ENCODE measurements around the gene PPP3CB. TPM values are rescaled to one million over a fixed set of nuclear protein-coding genes. Genes with fewer than 3 reads are reported as not detected.

The PPP3CB gene
- total RNA-seq, 6 donors from 2014 or later, result 24.3 to 42.4 (median 32.9) TPM

DNA sequence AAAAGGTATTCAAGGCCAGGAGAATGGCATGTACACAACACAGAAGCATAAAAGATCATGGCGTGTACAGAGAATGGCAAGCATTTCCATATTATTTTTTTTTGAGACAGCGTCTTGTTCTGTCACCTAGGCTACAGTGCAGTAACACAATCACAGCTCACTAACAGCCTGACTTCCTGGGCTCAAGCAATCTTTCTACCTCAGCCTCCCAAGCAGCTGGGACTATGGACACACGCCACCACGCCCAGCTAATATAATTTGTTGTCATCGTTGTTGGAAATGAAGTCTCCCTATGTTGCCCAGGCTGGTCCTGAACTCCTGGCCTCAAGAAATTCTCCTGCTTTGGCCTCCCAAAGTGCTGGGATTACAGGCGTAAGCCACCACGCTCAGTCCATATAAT, 109.2 kb downstream of the PPP3CB start:
- Histone ChIP-seq H3K27me3 (no peaks in the 10 kb centered on the region), H3K27ac (no peak overlapping the region), H3K36me3 (peaks cover 41 to 92% (median 63%) of the 10 kb centered on the region in 4 donors), H3K4me1 (no peaks in the 10 kb centered on the region), H3K4me3 (no peak overlapping the region), H3K9me3 (no peaks in the 10 kb centered on the region)
- 99% methylated on average over 7 of the region's 7 CpGs for WGBS, 2 donors
- TF ChIP-seq POLR2A (IDR thresholded peaks at IDR 0.05) (no peak), EP300 (IDR thresholded peaks at IDR 0.05) (no peak), POLR2AphosphoS5 (IDR thresholded peaks at IDR 0.05) (no peak)
- TF ChIP-seq, protein P1, sequence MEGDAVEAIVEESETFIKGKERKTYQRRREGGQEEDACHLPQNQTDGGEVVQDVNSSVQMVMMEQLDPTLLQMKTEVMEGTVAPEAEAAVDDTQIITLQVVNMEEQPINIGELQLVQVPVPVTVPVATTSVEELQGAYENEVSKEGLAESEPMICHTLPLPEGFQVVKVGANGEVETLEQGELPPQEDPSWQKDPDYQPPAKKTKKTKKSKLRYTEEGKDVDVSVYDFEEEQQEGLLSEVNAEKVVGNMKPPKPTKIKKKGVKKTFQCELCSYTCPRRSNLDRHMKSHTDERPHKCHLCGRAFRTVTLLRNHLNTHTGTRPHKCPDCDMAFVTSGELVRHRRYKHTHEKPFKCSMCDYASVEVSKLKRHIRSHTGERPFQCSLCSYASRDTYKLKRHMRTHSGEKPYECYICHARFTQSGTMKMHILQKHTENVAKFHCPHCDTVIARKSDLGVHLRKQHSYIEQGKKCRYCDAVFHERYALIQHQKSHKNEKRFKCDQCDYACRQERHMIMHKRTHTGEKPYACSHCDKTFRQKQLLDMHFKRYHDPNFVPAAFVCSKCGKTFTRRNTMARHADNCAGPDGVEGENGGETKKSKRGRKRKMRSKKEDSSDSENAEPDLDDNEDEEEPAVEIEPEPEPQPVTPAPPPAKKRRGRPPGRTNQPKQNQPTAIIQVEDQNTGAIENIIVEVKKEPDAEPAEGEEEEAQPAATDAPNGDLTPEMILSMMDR (IDR thresholded peaks at IDR 0.05), result no peak
- DNase-seq (no peak), ATAC-seq (ENCODE audit: low FRiP score in 2 of 2) (no peak)

Small RNA genes within 50 kb of the gene (small RNA-seq; reads per million reads assigned to genes)
- 0 reads per million in 4 donors for gene RNU6-883P

Other genes starting within 250 kb of the PPP3CB start
- gene DNAJC9, start 248.8 kb downstream of the PPP3CB start, total RNA-seq, result 10 to 100 TPM; 10.1 to 16.8 (median 12.0) TPM
- gene MRPS16, start 243.4 kb downstream of the PPP3CB start, total RNA-seq, result 10 to 100 TPM; 26.2 to 66.2 (median 36.4) TPM
- gene CFAP70, start 137.2 kb downstream of the PPP3CB start, total RNA-seq, result 10 to 100 TPM in 2 of 6 donors, 1 to 10 TPM in 4; 1.2 to 54.1 (median 8.6) TPM
- 100 to 1,000 TPM in 3 of 6 donors, 10 to 100 TPM in 3; 40.7 to 115 (median 95.7) TPM for gene ANXA7, start 82.0 kb downstream of the PPP3CB start, total RNA-seq
- 1 to 10 TPM; 1.7 to 8.4 (median 3.3) TPM for gene MSS51, start 62.5 kb downstream of the PPP3CB start, total RNA-seq
- 100 to 1,000 TPM in 4 of 6 donors, 10 to 100 TPM in 2; 67.9 to 188 (median 120) TPM for gene USP54, start 95.3 kb upstream of the PPP3CB start, total RNA-seq
- 1 to 10 TPM in 2 of 6 donors, under 1 TPM in 1, not detected in 3; 0.46 to 3.5 (median 2.6) TPM for gene MYOZ1, start 145.4 kb upstream of the PPP3CB start, total RNA-seq
- gene SYNPO2L, start 160.0 kb upstream of the PPP3CB start, total RNA-seq, result under 1 TPM in 3 of 6 donors, not detected in 3; 0.54 to 0.84 (median 0.78) TPM
- gene AGAP5, start 202.1 kb upstream of the PPP3CB start, total RNA-seq, result 10 to 100 TPM in 3 of 6 donors, 1 to 10 TPM in 3; 6.6 to 25.1 (median 8.7) TPM
- gene SEC24C, start 248.3 kb upstream of the PPP3CB start, total RNA-seq, result 10 to 100 TPM; 55.1 to 84.0 (median 65.0) TPM

Data from upper lobe of left lung (tissue), 6 donors.